Upper lobe of left lung (tissue), 6 donors: Measurements from ENCODE around the gene HOXA6. TPM values are rescaled to one million over a fixed set of nuclear protein-coding genes. Genes with fewer than 3 reads are reported as not detected.

Experiments
- ATAC-seq, 2 donors: fragments of 200-7000 bp; cut with Tn5 transposase; one replicate each; pipeline ENCODE4 v1.9.1; 2022; ENCODE audit warnings: mild to moderate bottlenecking in 2 of 2, moderate library complexity in 2 of 2; ENCODE audit not compliant: low FRiP score in 2 of 2
- DNase-seq, 2 donors: peaks; one replicate each; pipeline ENCODE4 v3.0.0-alpha.2; 2019 to 2020
- H3K27ac ChIP-seq, 4 donors: fragments of 200-600 bp; sonication (generic); one replicate each; pipeline ENCODE4 v1.5.1; 2016 to 2019
- H3K27me3 ChIP-seq, 4 donors: fragments of 200-600 bp; sonication (generic); one replicate each; pipeline ENCODE4 v1.5.1; 2017 to 2019
- H3K36me3 ChIP-seq, 4 donors: fragments of 200-600 bp; sonication (generic); one replicate each; pipeline ENCODE4 v1.5.1; 2016 to 2019
- H3K4me1 ChIP-seq, 4 donors: fragments of 200-600 bp; sonication (generic); one replicate each; pipeline ENCODE4 v1.5.1; 2018 to 2019
- H3K4me3 ChIP-seq, 4 donors: fragments of 200-600 bp; sonication (generic); one replicate each; pipeline ENCODE4 v1.5.1; 2017 to 2019; ENCODE audit warnings: mild to moderate bottlenecking in 2 of 4, moderate library complexity in 1 of 4
- H3K9me3 ChIP-seq, 4 donors: fragments of 200-600 bp; sonication (generic); one replicate each; pipeline ENCODE4 v1.5.1; 2018 to 2019
- EP300 ChIP-seq, 4 donors: sonication (generic); formaldehyde crosslinking; IDR thresholded peaks; one replicate each; pipeline ENCODE4 v1.5.1; 2017; ENCODE audit warnings: antibody characterized with exemption in 4 of 4, control low read depth in 2 of 4
- POLR2A ChIP-seq, 4 donors: fragments of 450-650 bp; IDR thresholded peaks; one replicate each; pipeline ENCODE4 v1.5.1; 2016 to 2017; ENCODE audit warnings: antibody characterized with exemption in 4 of 4, mild to moderate bottlenecking in 2 of 4
- POLR2AphosphoS5 ChIP-seq, 2 donors: sonication (generic); formaldehyde crosslinking; IDR thresholded peaks; one replicate each; pipeline ENCODE4 v1.5.1; 2017; ENCODE audit warnings: antibody characterized with exemption in 2 of 2
- WGBS, 2 donors: methylation state at CpG; one replicate each; pipeline ENCODE4 v1.1.5; 2017 to 2018; 5-methylcytosine and 5-hydroxymethylcytosine counted together
- total RNA-seq, 6 donors: library from RNA; depleted of rRNA in 4 of 6; stranded (reverse); fragments of >200 nt in 4 of 6; gene quantifications; one replicate each; pipeline versions ENCODE4 v1.1.0 to v1.2.1, GENCODE V29; 2016 to 2021
- TF ChIP-seq, protein P1 (sequence below), 6 experiments: fragments of 450-650 bp in 4 of 6; fragments of 200-600 bp in 2 of 6; sonication (generic) in 2 of 6; IDR thresholded peaks; one replicate each; pipeline ENCODE4 v1.5.1; 2016 to 2019; ENCODE audit warnings: antibody characterized with exemption in 6 of 6
- donor health status: DM: no; HTN: no; CAD: no; lungs with moderate emphysema.
- donor health status: DM: no; HTN: yes; CAD: no; lungs with severe emphysema.

HOXA6 gene
- total RNA-seq, 6 donors from 2014 or later, result 0.61 to 8.4 (median 4.0) TPM; not detected in 1

- H3K4me1 ChIP-seq, result peaks cover 4 to 29% (median 19%) of the 10 kb centered on the region in 4 donors
- ATAC-seq, result no peak
- TF ChIP-seq POLR2AphosphoS5 (IDR thresholded peaks at IDR 0.05) (no peak), EP300 (IDR thresholded peaks at IDR 0.05) (no peak), POLR2A (IDR thresholded peaks at IDR 0.05) (no peak)
- H3K9me3 ChIP-seq, result no peaks in the 10 kb centered on the region
- H3K27ac ChIP-seq, result peak overlapping the region; percentile 85 to 95 (median 90)
- no peak for DNase-seq
- no peaks in the 10 kb centered on the region for H3K36me3 ChIP-seq
- H3K4me3 ChIP-seq, result peak overlapping the region in 3 of 4 donors; percentile 25 to 93 (median 85)
- WGBS, 2 donors, result 52 to 59% methylated on average over 8 of the region's 8 CpGs
- peaks cover 0 to 27% (median 11%) of the 10 kb centered on the region in 4 donors for H3K27me3 ChIP-seq
These were observed 47.9 kb downstream of the HOXA6 start for GRCh38 chr7:27099453-27100370.

DNA sequence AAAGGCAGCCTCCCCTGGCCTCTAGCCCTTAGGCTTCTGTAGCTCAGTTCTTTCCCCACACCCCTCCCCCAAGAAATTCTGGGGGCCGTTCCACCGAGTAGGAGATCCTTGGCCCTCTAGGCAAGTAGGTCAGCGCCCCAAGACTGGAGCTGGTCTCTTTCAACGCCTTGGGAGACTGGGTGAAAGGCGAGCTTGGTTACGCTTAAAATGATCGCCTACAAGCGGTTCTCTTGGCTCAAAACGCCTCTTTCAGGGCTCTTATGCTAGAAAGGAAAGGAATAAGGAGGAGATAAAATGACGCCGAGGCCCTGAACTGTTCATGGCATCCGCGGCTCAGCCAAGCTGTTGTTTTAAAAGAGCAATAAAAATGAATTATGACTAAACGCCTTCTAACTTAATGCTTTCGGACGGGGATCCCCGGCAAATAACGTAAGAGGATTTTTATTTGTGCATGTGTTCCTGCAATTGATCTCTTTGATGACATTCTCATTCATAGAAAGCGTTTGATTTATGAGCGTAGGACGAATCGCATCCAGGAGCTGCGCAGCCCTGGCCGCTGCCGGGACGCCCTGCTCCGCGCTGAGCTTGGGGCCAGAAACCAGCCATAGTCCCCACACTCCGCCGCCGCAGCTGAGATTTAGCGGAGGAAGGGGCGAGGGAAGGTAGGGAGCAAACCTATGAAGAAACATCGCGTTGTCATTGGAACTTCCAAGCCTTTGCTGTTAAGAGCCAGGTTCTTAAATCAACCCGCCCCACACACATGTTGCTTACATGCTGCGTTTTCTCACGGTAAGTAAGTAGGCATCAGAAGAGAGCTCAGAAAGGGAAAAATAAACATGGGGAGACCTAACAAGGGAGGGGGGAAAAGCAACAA is 48.8 kb downstream of the HOXA6 start:
- Histone ChIP-seq H3K4me1 (peaks cover 4 to 26% (median 16%) of the 10 kb centered on the region in 4 donors), H3K36me3 (no peaks in the 10 kb centered on the region), H3K9me3 (no peaks in the 10 kb centered on the region), H3K27ac (peak overlapping the region; percentile 85 to 95 (median 90)), H3K4me3 (peak overlapping the region; percentile 25 to 93 (median 58)), H3K27me3 (peaks cover 0 to 24% (median 10%) of the 10 kb centered on the region in 4 donors)
- WGBS, 2 donors, result 22 to 24% methylated on average over 38 of the region's 38 CpGs
- DNase-seq (peak in 1 of 2 donors; percentile 84), ATAC-seq (no peak)
- TF ChIP-seq POLR2AphosphoS5 (IDR thresholded peaks at IDR 0.05) (peak in 1 of 2 donors; percentile 39), POLR2A (IDR thresholded peaks at IDR 0.05) (no peak), EP300 (IDR thresholded peaks at IDR 0.05) (no peak)
- TF ChIP-seq, protein P1, sequence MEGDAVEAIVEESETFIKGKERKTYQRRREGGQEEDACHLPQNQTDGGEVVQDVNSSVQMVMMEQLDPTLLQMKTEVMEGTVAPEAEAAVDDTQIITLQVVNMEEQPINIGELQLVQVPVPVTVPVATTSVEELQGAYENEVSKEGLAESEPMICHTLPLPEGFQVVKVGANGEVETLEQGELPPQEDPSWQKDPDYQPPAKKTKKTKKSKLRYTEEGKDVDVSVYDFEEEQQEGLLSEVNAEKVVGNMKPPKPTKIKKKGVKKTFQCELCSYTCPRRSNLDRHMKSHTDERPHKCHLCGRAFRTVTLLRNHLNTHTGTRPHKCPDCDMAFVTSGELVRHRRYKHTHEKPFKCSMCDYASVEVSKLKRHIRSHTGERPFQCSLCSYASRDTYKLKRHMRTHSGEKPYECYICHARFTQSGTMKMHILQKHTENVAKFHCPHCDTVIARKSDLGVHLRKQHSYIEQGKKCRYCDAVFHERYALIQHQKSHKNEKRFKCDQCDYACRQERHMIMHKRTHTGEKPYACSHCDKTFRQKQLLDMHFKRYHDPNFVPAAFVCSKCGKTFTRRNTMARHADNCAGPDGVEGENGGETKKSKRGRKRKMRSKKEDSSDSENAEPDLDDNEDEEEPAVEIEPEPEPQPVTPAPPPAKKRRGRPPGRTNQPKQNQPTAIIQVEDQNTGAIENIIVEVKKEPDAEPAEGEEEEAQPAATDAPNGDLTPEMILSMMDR (IDR thresholded peaks at IDR 0.05), result no peak

GRCh38 chr7:27097686-27098577 is 49.6 kb downstream of the HOXA6 start:
- no peak for TF ChIP-seq EP300 (IDR thresholded peaks at IDR 0.05)
- TF ChIP-seq POLR2AphosphoS5 (IDR thresholded peaks at IDR 0.05), result no peak
- TF ChIP-seq, protein P1 (IDR thresholded peaks at IDR 0.05), result no peak
- TF ChIP-seq POLR2A (IDR thresholded peaks at IDR 0.05), result no peak
- DNase-seq (peak in 1 of 2 donors; percentile 83), ATAC-seq (no peak)
- Histone ChIP-seq H3K36me3 (no peaks in the 10 kb centered on the region), H3K9me3 (no peaks in the 10 kb centered on the region), H3K4me3 (peak overlapping the region; percentile 31 to 93 (median 82)), H3K4me1 (peaks cover 4 to 24% (median 14%) of the 10 kb centered on the region in 4 donors), H3K27me3 (peaks cover 0 to 24% (median 8%) of the 10 kb centered on the region in 4 donors), H3K27ac (peak overlapping the region; percentile 85 to 95 (median 90))
- WGBS, 2 donors, result 21 to 23% methylated on average over 28 to 34 of the region's 35 CpGs

DNA sequence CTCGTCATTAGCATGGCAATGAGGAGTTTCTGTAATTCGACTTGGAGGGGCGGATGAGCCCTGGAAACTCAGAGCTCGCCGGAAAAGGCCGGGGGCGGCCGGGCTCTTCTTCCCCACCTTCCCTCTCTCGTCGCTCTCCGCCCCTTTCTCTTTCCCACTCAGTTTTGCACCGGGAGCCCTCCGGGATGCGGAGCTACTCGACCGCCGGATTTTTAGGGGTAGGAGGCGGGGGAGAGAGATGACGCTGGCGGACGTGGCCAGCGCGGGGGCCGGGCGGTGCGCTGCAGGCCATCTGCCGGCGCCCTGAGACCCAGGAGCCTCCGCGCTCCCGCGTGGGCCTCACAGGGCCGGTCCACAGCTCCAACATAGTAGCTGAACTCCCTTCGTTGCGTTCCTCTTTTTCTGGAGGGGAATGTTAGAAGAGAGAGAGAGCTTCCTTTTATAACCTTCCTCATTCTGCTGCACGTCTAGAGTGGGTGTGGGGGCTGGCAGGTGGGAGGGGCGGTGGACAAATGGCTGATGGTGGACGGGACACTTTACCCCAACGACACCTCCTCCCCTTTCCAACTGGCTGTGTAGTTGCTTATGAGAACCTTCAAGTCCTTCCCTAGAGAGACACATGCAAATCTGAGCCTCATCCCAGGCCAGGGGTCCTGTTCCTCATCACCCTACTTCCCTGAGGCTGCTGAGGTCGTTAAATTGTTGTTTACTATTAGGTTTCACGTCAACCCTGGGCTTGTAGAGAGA is 50.6 kb downstream of the HOXA6 start:
- WGBS, 2 donors, result 3% methylated on average over 31 to 39 of the region's 41 CpGs
- Histone ChIP-seq H3K27me3 (peaks cover 0 to 16% (median 5%) of the 10 kb centered on the region in 4 donors), H3K4me3 (peak overlapping the region; percentile 58 to 93 (median 82)), H3K36me3 (no peaks in the 10 kb centered on the region), H3K4me1 (peaks cover 4 to 24% (median 14%) of the 10 kb centered on the region in 4 donors), H3K27ac (peak overlapping the region; percentile 86 to 95 (median 94)), H3K9me3 (no peaks in the 10 kb centered on the region)
- peak in 1 of 2 donors; percentile 90 for DNase-seq
- TF ChIP-seq POLR2A (IDR thresholded peaks at IDR 0.05) (peak in 2 of 4 donors; percentile 34 to 43), EP300 (IDR thresholded peaks at IDR 0.05) (no peak), POLR2AphosphoS5 (IDR thresholded peaks at IDR 0.05) (peak; percentile 54 to 56)
- TF ChIP-seq, protein P1 (IDR thresholded peaks at IDR 0.05), result no peak
- peak; percentile 61 to 74 for ATAC-seq
